GM12874 (cell line): ENCODE measurements around the gene ZNF664.

Experiments
- TF ChIP-seq, protein P1 (sequence below): IDR thresholded peaks from 2 replicates; pipeline ENCODE4 v1.5.1; 2011; ENCODE audit warnings: low read depth, mild to moderate bottlenecking, control low read depth, low read length, moderate library complexity; ENCODE audit not compliant: insufficient read depth

ZNF664 gene

DNA sequence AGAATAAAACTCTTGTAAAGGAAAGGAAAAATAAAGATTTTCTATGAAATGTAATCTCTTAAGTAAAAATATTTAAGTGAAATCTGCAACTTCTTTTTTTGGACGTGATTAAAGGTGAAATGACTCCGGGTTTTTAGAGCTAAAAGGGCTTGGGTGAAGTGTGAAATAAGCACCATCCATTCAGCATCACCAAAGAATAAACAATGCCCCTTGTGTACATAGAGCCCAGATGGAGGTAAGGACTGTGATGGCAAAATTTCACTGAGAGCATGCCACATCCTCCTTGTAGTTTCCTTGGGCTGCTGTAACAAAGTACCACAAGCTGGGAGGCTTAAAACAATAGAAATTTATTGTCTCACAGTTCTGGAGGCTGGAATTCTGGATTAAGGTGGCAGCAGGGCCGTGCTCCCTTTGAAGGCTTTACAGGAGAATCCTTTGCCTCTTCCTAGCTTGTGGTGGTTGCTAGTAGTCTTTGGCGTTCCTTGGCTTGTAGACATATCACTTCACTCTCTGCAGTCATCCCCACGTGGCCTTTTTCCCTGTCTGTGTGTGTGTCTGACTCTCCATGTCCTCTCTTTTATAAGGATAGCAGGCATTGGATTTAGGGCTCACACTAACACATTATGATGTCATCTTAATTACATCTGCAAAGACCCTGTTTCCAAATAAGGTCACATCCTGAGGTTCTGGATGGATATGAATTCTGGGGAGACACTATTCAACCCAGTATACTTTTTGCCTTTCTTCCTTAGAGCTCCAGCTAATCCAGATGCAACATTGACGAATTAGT, 24.2 kb downstream of the ZNF664 start:
- TF ChIP-seq, protein P1, sequence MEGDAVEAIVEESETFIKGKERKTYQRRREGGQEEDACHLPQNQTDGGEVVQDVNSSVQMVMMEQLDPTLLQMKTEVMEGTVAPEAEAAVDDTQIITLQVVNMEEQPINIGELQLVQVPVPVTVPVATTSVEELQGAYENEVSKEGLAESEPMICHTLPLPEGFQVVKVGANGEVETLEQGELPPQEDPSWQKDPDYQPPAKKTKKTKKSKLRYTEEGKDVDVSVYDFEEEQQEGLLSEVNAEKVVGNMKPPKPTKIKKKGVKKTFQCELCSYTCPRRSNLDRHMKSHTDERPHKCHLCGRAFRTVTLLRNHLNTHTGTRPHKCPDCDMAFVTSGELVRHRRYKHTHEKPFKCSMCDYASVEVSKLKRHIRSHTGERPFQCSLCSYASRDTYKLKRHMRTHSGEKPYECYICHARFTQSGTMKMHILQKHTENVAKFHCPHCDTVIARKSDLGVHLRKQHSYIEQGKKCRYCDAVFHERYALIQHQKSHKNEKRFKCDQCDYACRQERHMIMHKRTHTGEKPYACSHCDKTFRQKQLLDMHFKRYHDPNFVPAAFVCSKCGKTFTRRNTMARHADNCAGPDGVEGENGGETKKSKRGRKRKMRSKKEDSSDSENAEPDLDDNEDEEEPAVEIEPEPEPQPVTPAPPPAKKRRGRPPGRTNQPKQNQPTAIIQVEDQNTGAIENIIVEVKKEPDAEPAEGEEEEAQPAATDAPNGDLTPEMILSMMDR: no peak

DNA sequence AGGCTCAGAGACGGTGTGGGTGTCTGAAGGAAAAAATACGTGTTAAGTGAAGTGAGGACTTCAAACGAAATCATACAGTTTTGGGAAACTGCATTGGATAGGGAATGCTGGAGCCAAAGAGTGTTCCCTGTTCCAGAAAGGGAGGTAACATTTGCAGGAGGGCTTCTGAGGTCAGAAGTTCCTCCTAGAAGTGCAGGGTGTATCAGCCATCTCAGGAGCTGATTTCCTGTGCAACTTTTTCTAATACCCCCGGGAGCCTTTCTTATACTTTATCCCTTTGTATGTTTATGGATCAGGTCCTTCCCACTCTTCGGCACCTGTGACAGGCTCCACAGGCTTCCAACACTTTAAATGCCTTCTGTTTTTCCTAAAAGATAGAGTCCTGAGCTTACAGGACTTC, 24.9 kb downstream of the ZNF664 start:
- TF ChIP-seq, protein P1: no peak

DNA sequence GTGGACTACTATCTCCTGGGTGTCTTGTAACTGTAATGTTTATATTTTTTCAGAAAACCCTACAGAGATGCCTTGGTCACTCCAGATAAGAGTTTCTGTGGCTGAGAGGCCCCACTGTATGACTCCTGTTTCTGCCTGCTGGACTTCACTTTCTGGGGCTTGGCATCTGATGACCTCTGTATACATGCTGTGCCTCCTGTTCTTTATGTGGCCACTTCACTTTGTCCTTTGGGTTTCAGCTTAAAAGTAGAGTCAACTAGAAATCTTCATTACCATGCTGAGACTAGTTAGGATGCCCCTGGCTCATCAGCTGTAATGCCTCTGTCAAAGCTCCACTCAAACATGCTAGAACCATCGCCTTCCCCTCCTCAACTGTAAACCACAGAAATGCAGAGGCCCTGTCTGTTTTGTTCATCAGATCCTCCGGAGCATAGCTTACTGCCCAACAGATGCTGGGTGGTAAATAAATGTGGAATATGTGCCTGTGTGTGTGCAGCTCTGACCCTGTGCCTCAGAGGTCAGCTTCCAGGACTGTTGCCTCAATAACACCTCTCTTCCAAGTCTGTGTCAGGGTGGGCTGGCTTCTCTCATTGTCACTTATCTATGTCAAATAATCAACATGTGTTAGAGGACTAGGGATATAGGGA, 25.5 kb downstream of the ZNF664 start:
- TF ChIP-seq, protein P1: no peak

DNA sequence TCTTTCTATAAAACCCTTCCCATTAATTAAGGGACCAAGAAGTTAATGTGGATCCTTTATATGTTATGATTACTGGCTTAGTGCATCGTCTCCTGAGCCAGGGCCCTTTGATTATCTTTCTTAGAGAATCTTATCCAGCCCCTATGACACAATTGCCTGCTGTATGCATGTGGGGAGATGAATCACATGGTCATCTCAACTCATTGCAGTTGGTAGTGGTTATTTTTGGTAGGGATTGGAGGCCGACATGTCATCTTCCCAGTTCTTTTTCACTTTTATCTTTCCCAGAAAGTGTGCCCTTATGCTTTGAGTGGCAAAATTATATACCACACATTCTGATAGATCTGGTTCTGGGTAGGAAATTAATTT, 26.0 kb downstream of the ZNF664 start:
- TF ChIP-seq, protein P1: no peak

DNA sequence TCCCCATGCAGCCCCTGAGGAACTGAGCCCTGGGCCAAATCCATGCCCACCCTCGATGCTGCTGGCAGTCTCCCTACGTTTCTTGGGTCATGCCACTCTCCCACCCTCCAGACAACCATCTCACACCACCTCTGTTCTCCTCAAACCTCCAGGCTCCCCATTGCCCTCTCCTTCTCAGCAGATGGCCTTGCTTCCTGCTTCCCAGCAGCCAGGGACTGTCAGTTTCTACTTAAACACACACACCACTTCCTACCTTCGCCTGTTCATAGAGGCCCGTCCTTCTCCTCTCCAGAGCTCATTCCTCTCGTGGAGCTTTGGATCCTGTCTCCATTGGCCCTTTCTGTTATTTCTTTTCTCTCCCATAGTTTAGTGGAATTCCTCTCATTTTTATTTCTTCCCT, 27.1 kb downstream of the ZNF664 start:
- TF ChIP-seq, protein P1: no peak

DNA sequence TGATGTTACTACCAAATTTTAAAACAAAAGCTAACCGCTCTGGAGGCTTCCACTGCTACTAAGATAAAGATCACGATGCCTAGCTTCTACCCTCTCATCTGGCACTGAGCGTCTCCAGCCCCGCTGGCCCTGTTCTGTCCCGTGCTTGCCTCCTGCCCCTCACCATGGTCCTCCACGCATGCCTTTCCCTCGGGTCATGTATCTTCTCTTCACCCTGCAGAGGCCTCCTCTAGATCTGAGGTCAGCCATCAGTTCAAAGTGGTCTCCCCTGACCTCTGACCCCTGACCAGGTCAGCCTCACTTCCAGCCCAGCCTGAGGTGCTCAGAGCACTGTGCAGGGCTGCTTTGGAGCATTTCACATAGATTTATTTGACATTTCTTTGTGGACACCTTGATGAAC, 28.3 kb downstream of the ZNF664 start:
- TF ChIP-seq, protein P1: no peak

DNA sequence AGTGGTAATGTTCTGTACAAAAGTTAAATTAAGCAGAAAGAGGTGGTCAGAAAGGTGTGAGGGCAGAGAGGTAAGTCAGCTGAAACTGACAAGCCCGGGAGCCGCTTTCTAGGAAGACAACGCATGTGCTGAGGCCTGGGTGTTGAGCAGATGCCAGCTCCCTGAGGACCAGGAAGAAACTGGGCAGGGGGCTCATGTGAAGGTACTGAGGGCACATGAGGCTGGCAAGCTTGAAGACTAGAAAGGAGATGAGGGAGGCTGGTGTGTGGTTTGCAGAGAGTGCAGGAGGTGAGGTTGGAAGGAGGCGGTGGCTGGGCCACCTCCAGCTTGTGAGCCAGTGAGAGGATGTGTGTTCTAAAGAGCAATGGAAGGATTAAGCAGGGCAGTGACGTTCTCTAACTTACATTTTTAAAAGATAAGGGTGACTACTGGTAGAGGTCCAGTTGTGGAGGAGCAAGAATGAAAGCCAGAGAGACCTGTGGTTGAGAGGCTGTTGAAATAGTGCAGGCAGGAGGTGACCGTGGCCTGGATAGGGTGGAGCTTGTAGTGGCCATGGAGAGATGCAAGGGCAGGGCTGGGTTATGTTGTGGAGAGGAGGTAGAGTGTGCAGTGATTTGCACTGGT, 29.1 kb downstream of the ZNF664 start:
- TF ChIP-seq, protein P1: no peak
